HG02678 (cell line): ENCODE results near the gene APPBP2.
"Not testable (repeated sequence)": the region's sequence is repeated elsewhere in the genome, so short reads cannot be mapped to it uniquely, and the experiment has no call there.

Source experiments
- ATAC-seq: cut with Tn5 transposase; IDR thresholded peaks from one replicate; pipeline ENCODE4 v1.9.1; 2021; ENCODE audit warnings: mild to moderate bottlenecking, moderate library complexity; ENCODE audit not compliant: unreplicated experiment

APPBP2 gene

DNA sequence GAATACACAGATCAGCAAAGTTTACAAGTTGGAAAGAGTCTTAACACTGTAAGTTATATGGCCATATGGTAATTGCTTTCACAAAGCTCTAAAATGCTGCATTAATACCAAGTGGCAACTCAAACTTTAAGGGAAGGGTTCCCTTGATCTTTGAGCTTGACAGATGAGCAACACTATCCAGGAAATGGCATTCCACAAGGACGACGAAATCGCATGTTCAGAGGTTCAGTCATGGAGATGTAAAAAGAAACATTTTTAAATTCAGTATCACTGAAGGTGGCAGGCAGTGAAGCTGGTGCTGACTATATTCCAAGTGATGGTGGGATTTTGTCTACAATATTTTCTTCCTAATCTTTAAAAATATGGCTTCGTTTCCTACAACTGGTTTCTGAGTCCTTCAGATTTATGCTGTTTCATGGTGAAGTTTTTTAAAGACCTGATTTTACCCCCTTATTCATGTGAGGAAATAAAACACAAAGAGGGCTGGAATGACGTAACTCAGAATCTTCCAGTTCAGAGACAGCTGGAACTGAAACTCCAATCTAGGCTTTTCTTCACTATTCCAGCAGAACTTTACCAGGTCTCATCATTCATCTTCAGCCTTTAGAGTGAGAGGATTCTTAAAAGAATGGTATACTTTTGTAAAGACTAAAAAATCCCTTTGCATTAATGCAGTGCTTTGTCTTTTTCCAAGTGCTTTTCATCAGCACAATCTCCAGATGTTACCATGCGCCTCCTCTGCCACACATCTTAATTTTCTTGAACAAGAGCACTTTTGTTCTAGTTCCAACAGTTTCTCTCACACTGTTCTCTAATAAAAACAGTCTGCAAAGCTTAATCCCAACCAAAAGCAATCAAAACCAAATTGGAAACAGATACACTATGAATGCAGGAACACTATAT, 83.5 kb downstream of the APPBP2 start:
- no peak for ATAC-seq

DNA sequence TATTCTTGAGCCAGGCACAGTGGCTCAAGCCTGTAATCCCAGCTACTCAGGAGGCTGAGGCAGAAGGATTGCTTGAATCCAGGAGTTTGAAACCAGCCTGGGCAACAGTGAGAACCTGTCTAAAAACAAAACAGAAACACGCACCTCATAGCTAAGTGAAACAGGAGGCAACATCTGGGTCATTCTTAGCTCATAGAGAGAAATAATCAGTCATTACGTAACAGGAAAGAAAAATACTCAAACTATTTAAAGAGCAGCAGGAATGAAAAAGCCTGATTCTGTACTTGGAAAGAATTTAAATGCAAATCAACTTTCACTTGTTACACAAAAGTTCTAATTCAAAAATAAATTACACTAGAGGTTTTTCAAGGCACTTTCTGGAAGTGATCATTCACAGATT, 86.5 kb downstream of the APPBP2 start:
- peak; percentile 57 for ATAC-seq

DNA sequence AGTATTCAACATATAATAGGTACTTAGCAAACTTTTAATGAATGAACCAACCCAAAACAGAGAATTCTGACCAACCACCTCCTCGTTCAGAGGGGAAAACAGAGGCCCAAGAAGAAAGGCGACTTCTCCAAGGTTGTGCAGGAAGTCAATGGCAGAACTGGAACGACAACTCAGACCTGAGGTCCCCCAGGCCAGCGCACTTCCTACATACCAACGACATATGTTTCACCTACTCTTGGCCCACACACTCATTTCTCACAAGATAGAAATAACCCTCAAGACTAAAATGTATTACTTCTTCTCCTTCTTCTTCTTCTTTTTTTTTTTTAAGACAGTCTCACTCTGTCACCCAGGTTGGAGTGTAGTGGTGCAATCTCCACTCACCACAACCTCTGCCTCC, 89.4 kb downstream of the APPBP2 start:
- ATAC-seq, result no peak

DNA sequence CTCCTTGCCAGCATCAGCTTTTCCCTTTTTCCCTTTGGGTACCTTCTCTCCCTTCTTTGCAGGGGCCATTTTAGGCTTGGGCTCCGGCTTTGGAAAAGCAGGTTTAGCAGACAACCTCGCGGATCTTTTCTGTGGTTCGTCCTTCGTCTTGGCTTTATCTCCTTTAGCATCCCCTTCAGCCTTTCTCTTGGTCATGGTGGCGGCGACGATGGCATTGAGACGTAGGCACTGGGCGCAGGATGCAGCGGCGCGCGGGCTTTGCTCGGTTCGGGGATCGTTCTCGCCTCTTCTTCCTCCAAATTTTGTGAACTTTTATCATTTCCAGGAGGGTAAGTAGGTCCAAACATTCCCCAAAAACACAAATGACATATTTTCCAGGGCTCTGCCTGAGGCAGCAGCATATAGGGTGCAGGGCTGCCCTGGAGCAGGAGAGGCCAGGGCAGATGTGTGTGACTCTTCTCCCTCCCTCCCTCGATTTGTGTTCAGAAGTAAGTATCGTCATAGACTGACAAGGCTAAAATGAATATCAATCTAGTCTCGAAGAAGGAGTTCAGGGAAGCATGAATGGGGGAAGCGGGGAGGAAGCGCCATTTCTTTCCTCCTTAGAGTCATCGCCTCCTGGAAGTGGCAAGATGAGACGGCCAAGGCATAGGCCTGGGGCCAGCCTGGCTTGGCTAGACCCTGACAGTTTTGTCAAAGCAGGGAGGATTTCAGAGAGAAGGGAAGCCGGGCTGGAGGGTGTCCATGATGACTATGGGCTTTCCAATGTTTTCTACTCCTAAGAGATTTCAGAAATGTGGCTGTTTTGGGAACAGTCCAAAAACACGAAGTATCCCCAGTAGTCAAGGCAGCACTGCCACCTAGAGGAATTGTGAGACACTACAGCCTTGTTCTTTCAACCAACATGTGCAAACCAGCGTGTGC, 90.5 kb downstream of the APPBP2 start:
- no peak for ATAC-seq

DNA sequence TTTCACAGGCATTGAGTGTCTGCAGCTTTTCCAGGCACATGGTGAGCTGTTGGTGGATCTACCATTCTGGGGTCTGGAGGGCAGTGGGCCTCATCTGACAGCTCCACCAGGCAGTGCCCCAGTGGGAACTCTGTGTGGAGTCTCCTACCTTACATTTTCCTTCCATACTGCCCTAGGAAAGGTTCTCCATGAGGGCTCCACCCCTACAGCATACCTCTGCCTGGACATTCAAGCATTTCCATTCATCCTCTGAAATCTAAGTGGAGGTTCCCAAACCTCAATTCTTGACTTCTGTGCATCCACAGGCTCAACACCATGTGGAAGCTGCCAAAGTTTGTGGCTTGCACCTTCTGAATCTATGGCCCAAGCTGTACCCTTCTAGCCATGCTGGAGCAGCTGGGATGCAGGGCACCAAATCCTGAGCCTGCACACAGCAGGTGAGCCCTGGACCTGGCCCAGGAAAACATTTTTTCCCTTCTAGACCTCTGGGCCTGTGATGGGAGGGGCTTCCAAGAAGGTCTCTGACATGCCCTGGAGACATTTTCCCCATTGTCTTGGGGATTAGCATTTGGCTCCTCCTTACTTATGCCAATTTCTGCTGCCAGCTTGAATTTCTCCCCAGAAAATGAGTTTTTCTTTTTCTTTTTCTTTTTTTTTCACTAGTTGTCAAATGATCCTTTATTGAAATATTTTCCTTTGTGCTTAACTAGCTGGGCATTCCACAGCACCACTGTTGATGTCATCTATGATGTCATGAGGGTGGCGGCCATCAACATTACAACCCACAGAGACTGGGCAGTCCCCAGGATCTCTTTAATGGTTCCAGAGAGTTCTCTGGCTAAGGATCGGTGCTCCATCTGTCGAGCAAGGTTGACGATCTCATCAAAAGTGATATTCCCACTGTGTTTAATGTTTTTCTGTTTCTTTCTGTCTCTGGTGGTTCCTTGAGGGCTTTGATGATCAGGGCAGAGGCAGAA, 92.7 kb downstream of the APPBP2 start:
- not testable (repeated sequence) for ATAC-seq

DNA sequence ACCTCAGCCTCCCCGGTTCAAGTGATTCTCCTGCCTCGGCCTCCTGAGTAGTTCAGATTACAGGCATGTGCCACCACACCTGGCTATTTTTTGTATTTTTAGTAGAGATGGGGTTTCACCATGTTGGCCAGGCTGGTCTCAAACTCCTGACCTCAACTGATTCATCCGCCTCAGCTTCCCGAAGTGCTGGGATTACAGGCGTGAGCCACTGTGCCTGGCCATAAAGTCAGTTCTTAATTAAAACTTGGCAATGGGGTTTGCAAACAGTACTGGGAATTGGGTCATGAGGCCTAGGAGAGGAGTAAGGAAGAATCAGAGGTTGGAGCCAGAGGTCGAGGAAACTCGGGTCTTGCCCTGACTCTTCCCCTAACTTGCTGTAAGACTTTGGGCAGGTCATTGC, 95.5 kb downstream of the APPBP2 start:
- ATAC-seq, result not testable (repeated sequence)

DNA sequence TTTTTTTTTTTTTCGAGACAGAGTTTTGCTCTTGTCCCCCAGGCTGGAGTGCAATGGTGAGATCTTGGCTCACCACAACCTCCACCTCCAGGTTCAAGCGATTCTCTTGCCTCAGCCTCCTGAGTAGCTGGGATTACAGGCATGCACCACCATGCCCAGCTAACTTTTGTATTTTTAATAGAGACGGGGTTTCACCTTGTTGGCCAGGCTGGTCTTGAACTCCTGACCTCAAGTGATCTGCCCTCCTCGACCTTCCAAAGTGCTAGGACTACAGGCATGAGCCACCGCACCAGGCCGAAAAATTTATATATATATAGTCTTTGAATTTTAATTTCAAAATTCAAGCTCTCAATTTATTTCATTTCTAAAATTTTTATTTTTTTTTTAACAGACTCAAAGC, 97.6 kb downstream of the APPBP2 start:
- ATAC-seq, result not testable (repeated sequence)

DNA sequence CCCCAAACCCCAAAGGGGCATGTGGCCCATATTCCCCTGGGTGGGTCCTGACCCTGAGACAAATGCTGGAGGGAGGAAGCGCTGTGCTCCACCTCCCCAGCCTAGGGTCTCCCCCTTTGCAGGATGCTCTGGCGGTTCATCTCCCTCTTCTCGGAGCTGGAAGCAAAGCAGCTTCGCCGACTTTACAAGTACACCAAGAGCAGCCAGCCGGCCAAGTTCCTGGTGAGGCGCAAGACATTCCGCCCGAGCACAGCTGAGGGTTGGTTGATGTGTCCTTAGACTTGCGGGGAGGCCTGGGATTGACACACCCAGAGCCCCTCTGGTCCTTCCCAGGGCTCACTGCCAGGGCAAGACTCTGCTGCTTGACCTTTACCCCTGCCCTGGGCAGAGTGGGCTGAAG, 99.4 kb downstream of the APPBP2 start:
- ATAC-seq, result no peak

DNA sequence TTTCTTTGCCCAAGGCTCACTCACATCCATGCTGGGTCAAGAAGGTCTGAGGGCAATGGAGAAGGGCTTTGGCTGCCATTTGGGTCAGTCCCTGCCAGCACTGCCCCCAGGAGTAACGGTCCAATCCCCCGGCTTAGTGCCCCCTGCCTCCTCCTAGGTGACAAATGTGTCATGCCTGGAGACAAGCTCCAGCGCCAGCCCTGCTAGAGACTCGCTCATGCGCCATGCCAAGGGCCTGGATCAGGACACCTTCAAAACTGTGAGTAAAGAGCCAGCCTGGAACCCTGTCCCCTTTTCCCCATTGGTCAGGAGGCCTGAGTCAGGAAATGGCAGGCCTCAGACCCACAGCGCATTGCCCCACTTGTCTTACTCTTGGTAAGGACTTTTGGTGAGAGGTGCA, 100.4 kb downstream of the APPBP2 start:
- ATAC-seq, result no peak

DNA sequence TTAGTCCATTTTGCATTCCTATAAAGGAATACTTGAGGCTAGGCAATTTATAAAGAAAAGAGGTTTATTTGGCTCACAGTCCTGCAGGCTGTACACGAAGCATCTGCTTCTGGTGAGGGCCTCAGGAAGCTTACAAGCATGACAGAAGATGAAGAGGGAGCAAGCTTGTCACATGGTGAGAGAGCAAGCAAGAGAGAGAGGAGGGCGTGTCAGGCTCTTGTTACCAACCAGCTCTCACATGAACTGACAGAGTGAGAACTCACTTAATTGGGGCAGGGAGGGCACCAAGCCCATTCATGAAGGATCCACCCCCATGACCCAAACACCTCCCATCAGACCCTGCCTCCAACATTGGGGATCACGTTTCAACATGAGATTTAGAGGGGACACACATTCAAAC, 102.2 kb downstream of the APPBP2 start:
- ATAC-seq, result no peak

DNA sequence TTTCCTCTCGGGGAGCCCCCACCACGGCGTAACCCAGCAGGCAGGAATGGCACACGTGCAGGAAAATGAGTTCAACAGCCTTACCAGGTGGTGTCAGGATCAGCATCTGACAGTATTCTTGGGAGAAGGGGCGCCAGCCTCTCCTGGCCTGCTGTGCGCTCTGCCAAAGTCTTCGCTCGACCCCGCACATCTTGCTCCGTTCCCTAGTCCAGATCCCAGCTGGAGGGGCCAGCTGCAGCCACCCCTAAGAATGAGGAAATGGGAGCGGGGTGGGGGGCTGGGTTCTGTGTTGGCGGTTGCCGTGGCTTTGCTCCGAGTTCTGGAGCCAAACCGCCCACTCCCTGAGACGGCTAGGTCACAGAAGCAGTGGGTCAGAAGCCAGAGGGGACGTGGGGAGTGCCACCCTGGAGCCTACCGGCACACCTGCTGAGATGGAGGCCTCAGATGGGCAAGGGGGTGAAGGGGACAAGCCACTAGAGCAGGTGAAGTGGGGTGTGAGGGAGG, 103.8 kb downstream of the APPBP2 start, which contains the start of gene CHCT1:
Gene CHCT1 (plus strand): TSS at position 328 of the 504 bp plus-strand sequence. CDS start 104 bp downstream, at position 432.
- no peak for ATAC-seq

DNA sequence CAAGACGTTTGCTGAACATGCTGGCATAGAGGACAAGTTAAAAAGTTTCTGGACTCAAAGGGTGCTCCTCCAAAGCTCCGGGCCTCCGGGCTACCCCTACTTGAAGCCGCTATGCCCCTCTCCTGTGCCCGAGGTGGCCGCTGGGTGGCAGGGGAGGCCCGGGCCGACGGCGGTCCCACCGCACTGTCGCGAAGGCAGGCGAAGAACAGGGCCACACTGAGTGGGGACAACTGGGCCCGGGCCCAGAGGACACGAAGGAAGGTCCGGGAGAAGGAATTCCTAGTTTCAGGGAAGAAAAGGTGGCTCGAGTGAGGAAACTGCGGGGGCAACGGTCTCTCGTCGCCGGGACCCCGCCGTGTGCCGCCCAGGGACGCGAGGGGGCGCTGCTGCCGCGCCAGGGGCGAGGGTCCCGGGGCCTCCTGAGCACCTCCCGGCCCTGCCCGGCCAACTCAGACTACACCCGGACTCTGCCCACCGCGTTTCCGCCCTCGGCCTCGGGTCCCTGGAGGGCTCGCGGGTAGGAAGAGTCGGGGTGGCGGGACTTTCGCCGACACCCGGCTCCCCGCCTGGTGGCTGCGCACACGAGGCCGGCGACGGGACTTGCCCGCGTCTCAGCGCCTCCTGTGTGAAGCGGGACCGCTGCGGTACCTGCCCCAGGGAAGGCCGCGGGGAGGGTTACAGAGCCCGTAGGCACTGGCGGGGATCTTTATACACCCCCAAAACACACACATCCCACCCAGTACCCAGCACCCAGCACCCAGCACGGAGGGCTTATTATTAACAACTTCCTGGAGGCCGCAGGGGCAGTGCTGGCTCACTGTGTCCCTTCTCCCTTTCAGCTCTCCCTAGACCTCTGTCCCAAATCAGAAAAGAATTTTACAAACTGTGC, 104.5 kb downstream of the APPBP2 start:
- ATAC-seq, result peak; percentile 94

DNA sequence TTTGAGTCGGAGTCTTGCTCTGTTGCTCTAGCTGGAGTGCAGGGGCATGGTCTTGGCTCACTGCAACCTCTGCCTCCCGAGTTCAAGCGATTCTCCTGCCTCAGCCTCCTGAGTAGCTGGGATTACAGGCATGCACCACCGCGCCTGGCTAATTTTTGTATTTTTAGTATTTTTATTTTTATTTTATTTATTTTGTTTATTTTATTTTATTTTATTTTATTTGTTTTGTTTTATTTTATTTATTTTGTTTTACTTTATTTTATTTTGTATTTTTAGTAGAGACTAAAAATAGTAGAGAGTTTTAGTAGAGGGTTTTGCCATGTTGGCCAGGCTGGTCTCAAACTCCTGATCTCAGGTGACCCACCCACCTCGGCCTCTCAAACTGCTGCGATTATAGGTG, 106.2 kb downstream of the APPBP2 start:
- ATAC-seq, result not testable (repeated sequence)

DNA sequence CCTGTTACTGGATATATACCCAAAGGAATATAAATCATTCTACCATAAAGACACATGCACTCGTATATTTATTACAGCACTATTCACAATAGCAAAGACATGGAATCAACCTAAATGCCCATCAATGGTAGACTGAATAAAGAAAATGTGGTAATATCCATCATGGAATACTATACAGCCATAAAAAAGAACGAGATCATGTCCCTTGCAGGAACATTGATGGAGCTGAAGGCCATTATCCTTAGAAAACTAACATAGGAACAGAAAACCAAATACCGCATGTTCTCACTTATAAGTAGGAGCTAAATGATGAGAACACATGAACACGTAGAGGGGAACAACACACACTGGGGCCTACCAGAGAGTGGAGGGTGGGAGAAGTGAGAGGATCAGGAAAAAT, 107.0 kb downstream of the APPBP2 start:
- ATAC-seq, result not testable (repeated sequence)

DNA sequence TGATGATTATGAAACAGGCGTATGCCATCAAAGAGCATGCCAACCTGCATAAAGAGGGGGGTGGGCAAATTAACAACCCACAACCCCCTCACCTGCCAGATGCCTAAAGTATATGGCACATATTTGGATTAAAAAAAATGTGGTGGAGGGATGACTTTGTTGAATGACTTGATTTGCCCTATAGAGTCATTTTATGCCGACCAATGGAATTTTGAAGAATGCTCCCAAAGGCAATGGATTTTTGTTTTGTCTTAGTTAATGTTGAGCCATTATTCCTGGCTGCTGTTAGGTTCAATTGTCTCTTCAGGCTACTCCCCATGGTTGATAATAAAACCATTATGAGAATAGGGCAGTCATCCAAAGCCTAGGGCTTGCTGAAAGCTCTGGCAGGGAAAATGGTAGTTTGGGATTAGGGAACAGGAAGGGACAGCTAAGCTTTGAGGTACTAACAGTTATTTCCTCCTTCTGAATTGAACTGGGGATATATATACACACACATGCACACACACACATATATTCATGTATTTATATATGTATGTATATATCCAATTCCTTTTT, 109.6 kb downstream of the APPBP2 start:
- ATAC-seq, result no peak

DNA sequence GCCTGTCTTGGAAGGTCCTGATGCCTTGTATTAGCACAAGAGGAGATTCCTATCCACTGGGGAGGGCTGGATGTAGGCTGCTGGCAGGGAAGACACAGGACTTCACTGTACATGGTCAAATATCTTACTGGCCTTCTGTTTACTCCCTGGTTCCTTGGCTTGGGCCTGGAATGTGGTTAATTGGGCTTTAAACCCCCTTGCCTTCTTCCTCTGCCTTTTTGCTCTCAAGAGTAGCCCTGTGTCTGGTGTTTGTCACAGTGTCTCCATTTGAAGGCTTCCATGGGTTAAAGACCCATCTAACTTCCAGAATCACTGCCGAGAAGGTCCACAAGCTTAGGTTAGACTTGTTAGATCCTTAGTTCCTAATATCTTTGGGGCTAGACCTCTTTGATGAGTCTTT, 110.9 kb downstream of the APPBP2 start:
- no peak for ATAC-seq

DNA sequence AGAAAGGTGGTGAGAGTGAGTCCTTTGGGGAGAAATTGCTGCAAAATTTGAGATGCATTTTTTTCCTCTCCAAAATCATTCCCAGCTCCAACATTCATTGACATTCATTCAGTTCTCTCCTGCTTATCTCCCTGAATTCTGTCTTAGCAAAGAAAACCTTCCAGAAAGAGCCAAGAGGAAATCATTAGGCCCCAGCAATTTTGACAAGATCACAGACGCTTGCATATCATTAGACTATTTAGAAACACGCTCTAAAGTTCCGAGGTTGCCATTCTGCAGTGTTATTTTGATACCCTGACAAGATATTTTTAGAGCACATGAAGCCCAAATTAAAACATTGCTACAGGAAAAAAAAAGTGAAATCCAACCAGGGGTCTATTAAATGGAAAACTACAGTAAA, 113.3 kb downstream of the APPBP2 start:
- no peak for ATAC-seq

DNA sequence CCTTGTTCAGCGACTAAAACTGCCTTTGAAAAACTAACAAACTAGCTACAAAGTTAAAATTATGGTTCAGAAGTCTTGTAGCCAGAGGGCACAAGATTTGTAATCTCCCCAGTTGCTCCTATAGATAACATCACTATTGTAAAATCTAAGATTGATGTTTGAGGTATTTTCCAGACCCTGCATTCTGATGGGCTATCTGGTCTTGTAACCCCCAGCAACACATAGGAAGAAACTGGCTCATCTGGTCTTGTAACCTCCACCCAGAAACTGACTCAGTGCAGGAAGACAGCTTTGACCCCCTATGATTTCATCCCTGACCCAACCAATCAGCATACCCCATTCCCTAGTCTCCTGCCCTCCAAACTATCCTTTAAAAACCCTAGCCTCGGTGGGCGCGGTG, 116.0 kb downstream of the APPBP2 start:
- ATAC-seq, result no peak

DNA sequence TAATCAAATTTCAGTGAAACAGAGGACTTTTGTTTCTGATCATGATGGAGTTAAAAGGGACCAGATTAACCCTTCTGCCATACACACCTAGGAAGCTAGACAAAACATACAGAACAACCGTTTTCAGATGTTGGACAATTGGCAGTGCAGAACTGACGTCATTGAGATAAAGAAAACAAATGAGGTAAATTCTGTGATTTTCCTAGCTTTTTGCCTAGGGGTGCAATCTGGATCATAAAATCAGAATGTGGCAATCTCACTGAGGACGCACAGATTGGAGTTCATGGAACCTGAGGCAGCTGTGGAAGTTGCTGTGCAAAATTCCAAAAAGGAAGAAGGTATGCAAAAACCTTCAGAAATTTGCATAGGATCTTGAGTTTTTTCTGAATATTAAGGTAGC, 119.2 kb downstream of the APPBP2 start:
- no peak for ATAC-seq
